ENCODE data around the gene UNC119. TPM values are rescaled to one million over a fixed set of nuclear protein-coding genes. Genes with fewer than 3 reads are reported as not detected.

The UNC119 gene
- total and polyA plus RNA-seq, 2 donors (not counting 1 experiment from before 2014, with no cell fraction given) = 19.2 to 26.4 TPM

DNA sequence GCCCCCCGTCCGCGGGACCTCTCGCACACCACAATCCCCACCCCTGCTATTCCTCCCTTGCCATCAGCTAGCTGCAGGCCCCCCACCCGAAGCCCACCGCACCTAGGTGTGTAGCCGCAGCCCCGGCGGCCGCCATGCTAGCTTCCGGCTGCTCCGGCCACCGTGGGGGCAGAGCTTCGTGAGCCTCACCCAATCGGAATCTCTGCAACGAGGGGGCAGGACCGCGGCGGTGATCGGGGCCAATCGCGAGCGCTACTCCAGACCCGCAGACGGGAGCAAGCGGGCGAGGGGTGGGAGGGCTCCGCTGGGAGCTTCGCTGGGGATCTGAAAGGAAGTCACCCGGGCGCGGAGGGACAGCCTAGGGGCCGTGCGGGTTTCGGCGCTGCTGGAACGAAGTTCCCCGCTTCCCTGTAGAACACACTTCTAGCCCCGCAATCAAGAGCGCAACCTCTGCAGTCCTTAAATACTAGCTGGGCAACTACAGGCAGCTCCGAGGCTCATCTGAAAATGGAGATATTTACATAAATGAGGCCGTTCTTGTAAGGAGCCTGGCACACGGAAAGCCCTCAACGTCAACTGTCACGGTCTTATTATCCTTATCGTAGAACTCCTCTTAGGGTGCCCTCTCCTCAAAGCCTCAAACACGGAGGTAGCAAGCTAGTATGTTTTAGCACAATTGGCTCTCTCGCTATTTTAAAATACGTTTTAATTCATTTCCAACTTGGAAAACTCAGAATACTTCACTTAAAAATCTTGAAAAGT, 19.1 kb upstream of the UNC119 start, which contains the start of gene PIGS:
Gene PIGS (minus strand): TSS at position 164 of the 762 bp plus-strand sequence. CDS start 28 bp downstream, at position 136.
- Histone ChIP-seq H3K9ac (ENCODE audit: insufficient read depth, low read length) (peak within 1 kb of the TSS; percentile 83), H3K27ac (ENCODE audit: insufficient read depth, low read length) (peak within 1 kb of the TSS; percentile 59), H3K4me1 (ENCODE audit: control insufficient read depth, extremely low read depth, insufficient read depth, low read length) (no peaks in the 10 kb centered on the region), H3K36me3 (ENCODE audit: control insufficient read depth, insufficient read depth, low read length) (peaks cover 5% of the 10 kb centered on the region), H4K20me1 (ENCODE audit: control insufficient read depth, extremely low read depth, insufficient read depth, low read length) (no peaks in the 10 kb centered on the region), H3K4me3 (replicated peaks in 1 of 4; ENCODE audit: control extremely low read depth in 1 of 4, insufficient read depth in 1 of 4, low read depth in 3 of 4, low read length in 4 of 4) (peak within 1 kb of the TSS; percentile 80 to 94 (median 89)), H3K79me2 (ENCODE audit: control insufficient read depth, insufficient read depth, low read length) (peaks cover 12% of the 10 kb centered on the region), H3K27me3 (ENCODE audit: control insufficient read depth, insufficient read depth, low read length) (no peaks in the 10 kb centered on the region), H3K4me2 (ENCODE audit: extremely low read depth, insufficient read depth, low read length) (peak within 1 kb of the TSS; percentile 96), H2AFZ (ENCODE audit: low read length) (peak within 1 kb of the TSS; percentile 69), H3K9me3 (ENCODE audit: control insufficient read depth, insufficient read depth, low read depth, low read length) (no peaks in the 10 kb centered on the region)
- TF ChIP-seq, protein P1, sequence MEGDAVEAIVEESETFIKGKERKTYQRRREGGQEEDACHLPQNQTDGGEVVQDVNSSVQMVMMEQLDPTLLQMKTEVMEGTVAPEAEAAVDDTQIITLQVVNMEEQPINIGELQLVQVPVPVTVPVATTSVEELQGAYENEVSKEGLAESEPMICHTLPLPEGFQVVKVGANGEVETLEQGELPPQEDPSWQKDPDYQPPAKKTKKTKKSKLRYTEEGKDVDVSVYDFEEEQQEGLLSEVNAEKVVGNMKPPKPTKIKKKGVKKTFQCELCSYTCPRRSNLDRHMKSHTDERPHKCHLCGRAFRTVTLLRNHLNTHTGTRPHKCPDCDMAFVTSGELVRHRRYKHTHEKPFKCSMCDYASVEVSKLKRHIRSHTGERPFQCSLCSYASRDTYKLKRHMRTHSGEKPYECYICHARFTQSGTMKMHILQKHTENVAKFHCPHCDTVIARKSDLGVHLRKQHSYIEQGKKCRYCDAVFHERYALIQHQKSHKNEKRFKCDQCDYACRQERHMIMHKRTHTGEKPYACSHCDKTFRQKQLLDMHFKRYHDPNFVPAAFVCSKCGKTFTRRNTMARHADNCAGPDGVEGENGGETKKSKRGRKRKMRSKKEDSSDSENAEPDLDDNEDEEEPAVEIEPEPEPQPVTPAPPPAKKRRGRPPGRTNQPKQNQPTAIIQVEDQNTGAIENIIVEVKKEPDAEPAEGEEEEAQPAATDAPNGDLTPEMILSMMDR (conservative IDR thresholded peaks at IDR 0.05 in 1 of 2, IDR thresholded peaks at IDR 0.05 in 1 of 2; ENCODE audit: low read depth in 1 of 2, low read length in 2 of 2) = no peak
- TF ChIP-seq EZH2 (IDR thresholded peaks at IDR 0.05; ENCODE audit: low read length, missing control alignments) = no peak
- DNase-seq (ENCODE audit: low read depth in 2 of 2) = peak; percentile 87 to 88

DNA sequence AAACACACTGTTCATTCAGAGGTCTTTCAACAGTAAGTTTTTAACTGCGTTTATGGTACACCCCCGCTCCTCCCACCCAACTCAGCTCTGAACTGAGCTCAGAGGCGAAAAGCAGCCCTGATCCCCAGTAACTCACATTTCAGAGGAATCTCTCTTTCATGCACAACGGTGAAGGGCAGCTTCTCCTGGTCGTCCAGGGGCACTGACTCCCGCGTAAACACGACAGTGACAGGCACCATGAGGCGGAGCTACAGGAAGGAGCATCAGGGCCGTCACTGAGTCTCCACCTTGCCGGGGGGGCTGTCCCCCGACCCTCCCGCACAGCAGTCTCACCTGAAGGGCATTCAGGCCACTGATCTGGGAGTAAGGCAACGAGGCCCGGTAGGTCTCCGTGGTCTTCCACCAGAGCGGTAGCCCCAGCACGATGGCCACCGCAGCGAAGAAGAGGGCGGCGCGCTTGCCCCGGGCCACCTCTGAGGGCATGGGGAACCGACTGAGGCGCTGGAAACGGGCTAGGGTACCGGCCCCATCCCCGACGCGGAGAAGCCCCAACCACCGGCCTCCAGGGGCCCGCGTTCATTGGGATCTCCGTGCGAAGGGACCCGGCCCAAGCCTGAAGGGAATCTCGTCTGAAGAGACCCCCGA, 18.4 kb upstream of the UNC119 start:
- peak overlapping the region; percentile 59 for H3K27ac ChIP-seq (ENCODE audit: insufficient read depth, low read length)
- no peak for TF ChIP-seq EZH2 (IDR thresholded peaks at IDR 0.05; ENCODE audit: low read length, missing control alignments)
- TF ChIP-seq, protein P1 (conservative IDR thresholded peaks at IDR 0.05 in 1 of 2, IDR thresholded peaks at IDR 0.05 in 1 of 2; ENCODE audit: low read depth in 1 of 2, low read length in 2 of 2) = no peak

DNA sequence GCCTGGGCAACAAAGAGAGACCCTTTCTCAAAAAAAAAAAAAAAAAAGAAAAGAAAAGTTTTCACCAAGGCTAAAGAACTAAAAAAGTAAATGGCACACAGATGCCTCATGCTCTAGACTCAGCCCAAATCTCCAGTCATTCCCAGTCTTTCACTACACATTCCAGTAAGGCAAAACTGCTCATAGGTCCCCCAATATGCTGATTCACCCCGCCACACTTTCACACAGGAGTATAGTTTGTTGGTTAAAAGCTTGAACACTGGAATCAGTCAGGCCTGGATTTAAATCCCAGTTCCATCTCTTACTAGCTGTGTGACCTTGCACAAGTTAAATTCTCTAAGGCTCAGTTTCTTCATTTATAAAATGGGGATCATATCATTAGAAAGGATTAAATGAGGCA, 17.0 kb upstream of the UNC119 start:
- Histone ChIP-seq H3K79me2 (ENCODE audit: control insufficient read depth, insufficient read depth, low read length) (peaks cover 12% of the 10 kb centered on the region), H3K9me3 (ENCODE audit: control insufficient read depth, insufficient read depth, low read depth, low read length) (no peaks in the 10 kb centered on the region), H3K4me1 (ENCODE audit: control insufficient read depth, extremely low read depth, insufficient read depth, low read length) (no peaks in the 10 kb centered on the region), H3K36me3 (ENCODE audit: control insufficient read depth, insufficient read depth, low read length) (peaks cover 3% of the 10 kb centered on the region), H3K4me3 (replicated peaks in 1 of 4; ENCODE audit: control extremely low read depth in 1 of 4, insufficient read depth in 1 of 4, low read depth in 3 of 4, low read length in 4 of 4) (peak overlapping the region in 1 of 4 experiments; percentile 89), H3K9ac (ENCODE audit: insufficient read depth, low read length) (no peak overlapping the region), H3K27me3 (ENCODE audit: control insufficient read depth, insufficient read depth, low read length) (no peaks in the 10 kb centered on the region), H2AFZ (ENCODE audit: low read length) (no peak overlapping the region), H4K20me1 (ENCODE audit: control insufficient read depth, extremely low read depth, insufficient read depth, low read length) (no peaks in the 10 kb centered on the region), H3K27ac (ENCODE audit: insufficient read depth, low read length) (no peak overlapping the region), H3K4me2 (ENCODE audit: extremely low read depth, insufficient read depth, low read length) (no peak overlapping the region)
- TF ChIP-seq, protein P1 (conservative IDR thresholded peaks at IDR 0.05 in 1 of 2, IDR thresholded peaks at IDR 0.05 in 1 of 2; ENCODE audit: low read depth in 1 of 2, low read length in 2 of 2) = no peak
- TF ChIP-seq EZH2 (IDR thresholded peaks at IDR 0.05; ENCODE audit: low read length, missing control alignments) = no peak
- no peak for DNase-seq (ENCODE audit: low read depth in 2 of 2)

More for the DNA sequence above, 18.4 kb upstream of the UNC119 start:
- peak overlapping the region; percentile 89 for H3K4me2 ChIP-seq (ENCODE audit: extremely low read depth, insufficient read depth, low read length)
- no peaks in the 10 kb centered on the region for H3K27me3 ChIP-seq (ENCODE audit: control insufficient read depth, insufficient read depth, low read length)
- H3K4me3 ChIP-seq (replicated peaks in 1 of 4; ENCODE audit: control extremely low read depth in 1 of 4, insufficient read depth in 1 of 4, low read depth in 3 of 4, low read length in 4 of 4) = peak overlapping the region; percentile 80 to 94 (median 89)
- peak overlapping the region; percentile 83 for H3K9ac ChIP-seq (ENCODE audit: insufficient read depth, low read length)
- H4K20me1 ChIP-seq (ENCODE audit: control insufficient read depth, extremely low read depth, insufficient read depth, low read length) = no peaks in the 10 kb centered on the region
- no peak for DNase-seq (ENCODE audit: low read depth in 2 of 2)
- peaks cover 5% of the 10 kb centered on the region for H3K36me3 ChIP-seq (ENCODE audit: control insufficient read depth, insufficient read depth, low read length)
- H3K79me2 ChIP-seq (ENCODE audit: control insufficient read depth, insufficient read depth, low read length) = peaks cover 12% of the 10 kb centered on the region
- H2AFZ ChIP-seq (ENCODE audit: low read length) = peak overlapping the region; percentile 59
- no peaks in the 10 kb centered on the region for H3K9me3 ChIP-seq (ENCODE audit: control insufficient read depth, insufficient read depth, low read depth, low read length)
- H3K4me1 ChIP-seq (ENCODE audit: control insufficient read depth, extremely low read depth, insufficient read depth, low read length) = no peaks in the 10 kb centered on the region
